Neural progenitor cell (in vitro differentiated cells): ENCODE data around the gene GLG1. TPM values are rescaled to one million over a fixed set of nuclear protein-coding genes. Genes with fewer than 3 reads are reported as not detected.

Experiments
- DNase-seq: peaks from one replicate; pipeline ENCODE4 v3.0.0-alpha.2; 2016; ENCODE audit warnings: low spot score
- H2AFZ ChIP-seq: fragments of 200-600 bp; sonication (generic); replicated peaks from 2 replicates; pipeline ENCODE4 v1.6.1; 2016; ENCODE audit warnings: antibody characterized with exemption
- H3F3A ChIP-seq: fragments of 200-600 bp; sonication (generic); 2 replicates; pipeline ENCODE4 v1.6.1; 2016; ENCODE audit warnings: antibody characterized with exemption, low read depth
- H3K27ac ChIP-seq: fragments of 200-600 bp; sonication (generic); 2 replicates; pipeline ENCODE4 v1.5.1; 2016; ENCODE audit warnings: mild to moderate bottlenecking
- H3K27me3 ChIP-seq: fragments of 200-600 bp; sonication (generic); 2 replicates; pipeline ENCODE4 v1.6.1; 2016; ENCODE audit warnings: mild to moderate bottlenecking, moderate library complexity
- H3K36me3 ChIP-seq: fragments of 200-600 bp; sonication (generic); 2 replicates; pipeline ENCODE4 v1.5.1; 2016
- H3K4me1 ChIP-seq: fragments of 200-600 bp; sonication (generic); 2 replicates; pipeline ENCODE4 v1.6.1; 2016; ENCODE audit warnings: mixed run types
- H3K4me2 ChIP-seq: fragments of 200-600 bp; sonication (generic); 2 replicates; pipeline ENCODE4 v1.6.1; 2016
- H3K4me3 ChIP-seq: fragments of 200-600 bp; sonication (generic); 2 replicates; pipeline ENCODE4 v1.5.1; 2016
- H3K79me2 ChIP-seq: fragments of 200-600 bp; sonication (generic); 2 replicates; pipeline ENCODE4 v1.6.1; 2016; ENCODE audit warnings: low read depth
- H3K9ac ChIP-seq: fragments of 200-600 bp; sonication (generic); 2 replicates; pipeline ENCODE4 v1.6.1; 2016
- H3K9me3 ChIP-seq: fragments of 200-600 bp; sonication (generic); 2 replicates; pipeline ENCODE4 v1.5.1; 2016; ENCODE audit warnings: low read depth
- H4K20me1 ChIP-seq: fragments of 200-600 bp; sonication (generic); 2 replicates; pipeline ENCODE4 v1.6.1; 2016; ENCODE audit warnings: low read depth
- H3K27ac Mint-ChIP-seq: 3 replicates; pipeline ENCODE4 v1.8.0; 2021; ENCODE audit warnings: mixed read lengths
- H3K27me3 Mint-ChIP-seq: 2 replicates; pipeline ENCODE4 v1.8.0; 2022; ENCODE audit warnings: low read depth, mild to moderate bottlenecking, inconsistent platforms, moderate library complexity, mixed read lengths; ENCODE audit not compliant: insufficient read depth
- H3K36me3 Mint-ChIP-seq: 3 replicates; pipeline ENCODE4 v1.8.0; 2021; ENCODE audit warnings: mixed read lengths
- H3K4me1 Mint-ChIP-seq: 3 replicates; pipeline ENCODE4 v1.8.0; 2021; ENCODE audit warnings: mixed read lengths
- H3K4me3 Mint-ChIP-seq: 3 replicates; pipeline ENCODE4 v1.8.0; 2021; ENCODE audit warnings: mild to moderate bottlenecking, moderate library complexity, mixed read lengths
- H3K9me3 Mint-ChIP-seq: 3 replicates; pipeline ENCODE4 v1.8.0; 2020; ENCODE audit warnings: mixed read lengths
- CTCF ChIP-seq: fragments of 200-600 bp; sonication (generic); IDR thresholded peaks from 2 replicates; pipeline ENCODE4 v1.5.1; 2017; ENCODE audit warnings: antibody characterized with exemption, mild to moderate bottlenecking
- EZH2 ChIP-seq: fragments of 200-600 bp; sonication (generic); IDR thresholded peaks from 2 replicates; pipeline ENCODE4 v1.6.1; 2017; ENCODE audit warnings: antibody characterized with exemption, mild to moderate bottlenecking, moderate library complexity
- EZH2phosphoT487 ChIP-seq: fragments of 200-600 bp; sonication (generic); IDR thresholded peaks from 2 replicates; pipeline ENCODE4 v1.6.1; 2017; ENCODE audit warnings: antibody characterized with exemption
- total RNA-seq: library from RNA; depleted of rRNA; stranded (reverse); fragments of >200 nt; gene quantifications from 2 replicates; pipeline ENCODE4 v1.2.3, GENCODE V29; 2015; ENCODE audit warnings: low replicate concordance

Gene GLG1
- total RNA-seq, 1 donor from 2014 or later: 117 TPM

- H3K27me3 Mint-ChIP-seq: peaks cover 2% of the 10 kb centered on the region
- no peaks in the 10 kb centered on the region for H3K4me1 Mint-ChIP-seq
- H4K20me1 ChIP-seq: peaks cover 27% of the 10 kb centered on the region
- TF ChIP-seq EZH2phosphoT487 (no peak), EZH2 (no peak), CTCF (no peak)
- H3F3A ChIP-seq: peaks cover 4% of the 10 kb centered on the region
- H3K9me3 ChIP-seq: no peaks in the 10 kb centered on the region
- no peak overlapping the region for H3K4me3 Mint-ChIP-seq
- H3K27ac ChIP-seq: no peak overlapping the region
- H3K4me2 ChIP-seq: no peak overlapping the region
- no peaks in the 10 kb centered on the region for H3K27me3 ChIP-seq
- no peak overlapping the region for H3K4me3 ChIP-seq
- peaks cover 17% of the 10 kb centered on the region for H3K36me3 Mint-ChIP-seq
- no peaks in the 10 kb centered on the region for H3K9me3 Mint-ChIP-seq
- no peaks in the 10 kb centered on the region for H3K4me1 ChIP-seq
- H3K36me3 ChIP-seq: peaks cover 18% of the 10 kb centered on the region
- H3K9ac ChIP-seq: no peak overlapping the region
- no peak overlapping the region for H3K27ac Mint-ChIP-seq
- DNase-seq: no peak
- peaks cover 4% of the 10 kb centered on the region for H3K79me2 ChIP-seq
- H2AFZ ChIP-seq: no peak overlapping the region
Measured at GRCh38 chr16:74623839-74624235, 16.9 kb upstream of the GLG1 start.

GRCh38 chr16:74623214-74623838 lies 16.4 kb upstream of the GLG1 start:
- H3K4me2 ChIP-seq: no peak overlapping the region
- peaks cover 2% of the 10 kb centered on the region for H3K27me3 Mint-ChIP-seq
- H3K9ac ChIP-seq: no peak overlapping the region
- TF ChIP-seq CTCF (peak; percentile 68), EZH2 (no peak)
- no peaks in the 10 kb centered on the region for H3K4me1 ChIP-seq
- no peak overlapping the region for H3K27ac ChIP-seq
- H4K20me1 ChIP-seq: peaks cover 27% of the 10 kb centered on the region
- H3K4me1 Mint-ChIP-seq: no peaks in the 10 kb centered on the region
- H3K9me3 Mint-ChIP-seq: no peaks in the 10 kb centered on the region
- H3K79me2 ChIP-seq: peaks cover 4% of the 10 kb centered on the region
- H3K36me3 ChIP-seq: peaks cover 18% of the 10 kb centered on the region
- H3K9me3 ChIP-seq: no peaks in the 10 kb centered on the region
- no peak overlapping the region for H3K4me3 Mint-ChIP-seq
- H3K36me3 Mint-ChIP-seq: peaks cover 18% of the 10 kb centered on the region
- H3K27ac Mint-ChIP-seq: no peak overlapping the region
- H3K27me3 ChIP-seq: no peaks in the 10 kb centered on the region
- H2AFZ ChIP-seq: no peak overlapping the region
- no peak overlapping the region for H3K4me3 ChIP-seq
- peaks cover 4% of the 10 kb centered on the region for H3F3A ChIP-seq
- DNase-seq: peak; percentile 43

GRCh38 chr16:74622005-74622404 lies 15.1 kb upstream of the GLG1 start:
- H3K4me1 Mint-ChIP-seq: no peaks in the 10 kb centered on the region
- no peak overlapping the region for H3K27ac ChIP-seq
- H3K27ac Mint-ChIP-seq: no peak overlapping the region
- no peak overlapping the region for H3K4me3 Mint-ChIP-seq
- peaks cover 4% of the 10 kb centered on the region for H3F3A ChIP-seq
- H3K4me1 ChIP-seq: no peaks in the 10 kb centered on the region
- peaks cover 2% of the 10 kb centered on the region for H3K27me3 Mint-ChIP-seq
- TF ChIP-seq EZH2 (no peak), CTCF (no peak), EZH2phosphoT487 (no peak)
- no peak overlapping the region for H3K9ac ChIP-seq
- no peak overlapping the region for H2AFZ ChIP-seq
- H3K9me3 Mint-ChIP-seq: no peaks in the 10 kb centered on the region
- no peaks in the 10 kb centered on the region for H3K9me3 ChIP-seq
- H4K20me1 ChIP-seq: peaks cover 24% of the 10 kb centered on the region
- H3K27me3 ChIP-seq: no peaks in the 10 kb centered on the region
- peaks cover 18% of the 10 kb centered on the region for H3K36me3 ChIP-seq
- H3K36me3 Mint-ChIP-seq: peaks cover 19% of the 10 kb centered on the region
- no peak for DNase-seq
- no peak overlapping the region for H3K4me2 ChIP-seq
- H3K79me2 ChIP-seq: peaks cover 4% of the 10 kb centered on the region
- no peak overlapping the region for H3K4me3 ChIP-seq
